Astrocyte of the cerebellum (primary cell): ENCODE results near the gene STOML1.

Source experiments
- DNase-seq: peaks from one replicate; pipeline ENCODE4 v3.0.0-alpha.2; 2011; ENCODE audit warnings: low read depth
- H3K4me3 ChIP-seq: 2 replicates; pipeline ENCODE4 v1.5.1; 2011; ENCODE audit warnings: mild to moderate bottlenecking, low read depth, low read length, moderate library complexity
- in situ Hi-C: cut with HindIII; loops from 2 replicates; pipeline ENCODE4 v1.10.0; 2017; ENCODE audit warnings: low sequenced_read_pairs
- TF ChIP-seq, protein P1 (sequence below): IDR thresholded peaks from 2 replicates; pipeline ENCODE4 v1.5.1; 2012; ENCODE audit warnings: low read length, low read depth, moderate library complexity, mild to moderate bottlenecking; ENCODE audit errors: missing control alignments

The STOML1 gene

DNA sequence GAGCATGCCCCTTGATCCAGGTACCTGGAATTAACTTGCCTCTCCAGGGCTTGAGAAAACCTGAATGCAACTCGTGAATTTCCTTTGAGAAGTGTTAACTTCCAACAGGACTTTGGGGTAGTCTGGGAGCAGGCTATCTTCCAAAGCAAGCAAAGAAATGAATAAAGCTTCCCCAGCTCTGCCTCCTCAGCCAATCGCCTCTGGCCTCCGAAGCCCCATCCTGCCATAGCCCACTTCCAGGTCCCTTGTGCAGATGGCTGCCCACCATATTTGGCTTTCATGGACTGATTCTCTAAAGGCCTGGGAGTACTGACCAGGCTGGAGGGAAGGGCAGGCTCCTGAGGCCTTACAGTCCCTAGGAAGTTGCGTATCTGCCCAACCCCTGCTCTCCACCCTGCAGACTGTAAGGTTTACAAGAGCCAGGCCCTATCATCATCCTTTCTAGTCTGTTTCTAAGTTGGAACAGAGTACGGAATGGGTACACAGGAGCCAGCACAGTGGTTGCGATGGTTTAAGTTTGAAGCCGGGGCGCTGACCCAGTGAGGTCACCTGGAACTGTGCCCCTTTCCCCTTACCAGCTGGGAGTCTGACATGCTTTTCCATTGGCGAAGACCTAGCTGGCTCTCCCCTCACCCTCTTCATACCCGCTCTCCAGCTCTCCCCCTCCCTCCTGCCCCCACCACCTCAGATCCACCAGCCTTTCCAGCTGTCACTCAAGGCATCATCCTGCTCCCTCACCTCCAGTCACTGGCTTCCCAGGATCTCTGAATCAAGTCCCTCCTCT, 1.3 kb upstream of the STOML1 start:
- DNase-seq: no peak
- in situ Hi-C loops: loop anchor here (5.0 to 25.0 kb wide), 2 partner anchors 49 to 319 kb away; no protein-coding TSS in a partner anchor
- H3K4me3 ChIP-seq: peak overlapping the region; percentile 96
- TF ChIP-seq, protein P1, sequence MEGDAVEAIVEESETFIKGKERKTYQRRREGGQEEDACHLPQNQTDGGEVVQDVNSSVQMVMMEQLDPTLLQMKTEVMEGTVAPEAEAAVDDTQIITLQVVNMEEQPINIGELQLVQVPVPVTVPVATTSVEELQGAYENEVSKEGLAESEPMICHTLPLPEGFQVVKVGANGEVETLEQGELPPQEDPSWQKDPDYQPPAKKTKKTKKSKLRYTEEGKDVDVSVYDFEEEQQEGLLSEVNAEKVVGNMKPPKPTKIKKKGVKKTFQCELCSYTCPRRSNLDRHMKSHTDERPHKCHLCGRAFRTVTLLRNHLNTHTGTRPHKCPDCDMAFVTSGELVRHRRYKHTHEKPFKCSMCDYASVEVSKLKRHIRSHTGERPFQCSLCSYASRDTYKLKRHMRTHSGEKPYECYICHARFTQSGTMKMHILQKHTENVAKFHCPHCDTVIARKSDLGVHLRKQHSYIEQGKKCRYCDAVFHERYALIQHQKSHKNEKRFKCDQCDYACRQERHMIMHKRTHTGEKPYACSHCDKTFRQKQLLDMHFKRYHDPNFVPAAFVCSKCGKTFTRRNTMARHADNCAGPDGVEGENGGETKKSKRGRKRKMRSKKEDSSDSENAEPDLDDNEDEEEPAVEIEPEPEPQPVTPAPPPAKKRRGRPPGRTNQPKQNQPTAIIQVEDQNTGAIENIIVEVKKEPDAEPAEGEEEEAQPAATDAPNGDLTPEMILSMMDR: no peak

DNA sequence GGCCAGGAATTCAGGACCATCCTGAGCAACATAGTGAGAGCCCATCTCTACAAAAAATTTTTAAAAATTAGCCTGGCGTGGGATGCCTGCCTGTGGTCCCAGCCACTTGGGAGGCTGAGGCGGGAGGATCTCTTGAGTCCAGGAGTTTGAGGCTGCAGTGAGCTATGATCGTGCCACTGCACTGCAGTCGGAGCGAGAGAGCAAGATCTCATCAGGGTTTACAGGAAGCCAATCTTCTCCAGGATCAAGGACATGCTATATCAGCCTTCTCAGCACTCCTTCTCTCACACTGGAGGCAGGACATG, 451 bp upstream of the STOML1 start:
- TF ChIP-seq, protein P1: no peak
- DNase-seq: no peak
- in situ Hi-C loops: loop anchor here (5.0 to 25.0 kb wide), 2 partner anchors 50 to 320 kb away; no protein-coding TSS in a partner anchor
- H3K4me3 ChIP-seq: peak overlapping the region; percentile 68

DNA sequence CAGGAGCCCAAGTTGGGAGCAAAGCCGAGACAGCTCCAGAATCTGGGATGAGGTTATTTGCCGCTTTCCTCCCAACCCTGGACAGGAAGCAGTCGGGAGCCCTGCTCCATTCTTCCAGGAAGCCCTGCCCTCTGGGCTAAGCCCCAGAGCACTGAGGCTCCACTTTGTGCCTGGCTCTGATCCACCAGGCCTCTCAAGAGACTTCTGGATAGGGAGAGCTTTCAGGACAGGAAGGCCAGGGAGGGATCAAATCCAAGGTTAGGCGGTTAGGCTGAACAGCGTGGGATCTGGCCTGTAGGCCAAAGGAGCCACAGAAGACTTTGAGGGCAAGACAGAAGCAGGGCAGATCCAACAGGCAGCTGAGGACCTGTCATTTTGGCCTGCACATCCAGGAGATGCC, 835 bp downstream of the STOML1 start:
- no peak for DNase-seq
- in situ Hi-C loops: loop anchor here (5.0 to 25.0 kb wide), 2 partner anchors 51 to 321 kb away; no protein-coding TSS in a partner anchor
- TF ChIP-seq, protein P1: no peak
- H3K4me3 ChIP-seq: peak overlapping the region; percentile 68

DNA sequence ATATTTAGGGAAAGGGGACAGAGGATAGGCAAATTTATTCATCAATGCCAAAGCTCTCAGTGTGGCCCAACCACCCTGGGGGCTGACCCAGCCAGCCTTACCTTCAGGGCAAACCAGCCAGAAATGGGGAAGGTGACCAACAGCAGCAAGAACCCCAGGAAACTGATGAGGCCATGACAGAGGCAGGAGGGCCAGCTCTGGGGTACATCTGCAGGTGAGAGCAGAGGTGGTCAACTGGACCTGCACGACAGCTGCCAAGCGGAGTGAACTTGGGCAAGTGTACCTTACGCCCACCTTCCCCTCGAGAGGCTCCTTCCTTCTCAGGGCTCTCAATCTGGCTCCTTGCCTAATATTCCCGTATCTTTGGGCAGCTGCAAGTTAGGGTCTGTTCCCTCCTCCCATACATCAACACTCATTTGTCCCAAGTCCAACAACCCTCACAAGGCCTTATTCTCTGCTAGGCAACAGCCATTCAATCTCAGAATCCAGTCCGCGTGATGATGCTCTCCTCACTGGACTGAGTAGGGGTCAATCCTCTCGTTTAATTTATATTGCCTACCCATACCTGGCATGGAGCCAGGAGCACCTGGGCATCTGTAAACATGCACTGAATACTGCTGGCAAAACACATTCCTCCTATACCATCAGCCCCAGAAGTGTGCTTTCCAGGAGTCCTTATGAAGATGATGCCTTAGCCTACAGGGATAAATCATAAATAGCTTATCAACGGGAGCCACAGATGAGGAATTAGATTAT, 1.7 kb downstream of the STOML1 start:
- DNase-seq: no peak
- TF ChIP-seq, protein P1: no peak
- no peak overlapping the region for H3K4me3 ChIP-seq
- in situ Hi-C loops: loop anchor here (5.0 to 25.0 kb wide), 2 partner anchors 52 to 322 kb away; no protein-coding TSS in a partner anchor

DNA sequence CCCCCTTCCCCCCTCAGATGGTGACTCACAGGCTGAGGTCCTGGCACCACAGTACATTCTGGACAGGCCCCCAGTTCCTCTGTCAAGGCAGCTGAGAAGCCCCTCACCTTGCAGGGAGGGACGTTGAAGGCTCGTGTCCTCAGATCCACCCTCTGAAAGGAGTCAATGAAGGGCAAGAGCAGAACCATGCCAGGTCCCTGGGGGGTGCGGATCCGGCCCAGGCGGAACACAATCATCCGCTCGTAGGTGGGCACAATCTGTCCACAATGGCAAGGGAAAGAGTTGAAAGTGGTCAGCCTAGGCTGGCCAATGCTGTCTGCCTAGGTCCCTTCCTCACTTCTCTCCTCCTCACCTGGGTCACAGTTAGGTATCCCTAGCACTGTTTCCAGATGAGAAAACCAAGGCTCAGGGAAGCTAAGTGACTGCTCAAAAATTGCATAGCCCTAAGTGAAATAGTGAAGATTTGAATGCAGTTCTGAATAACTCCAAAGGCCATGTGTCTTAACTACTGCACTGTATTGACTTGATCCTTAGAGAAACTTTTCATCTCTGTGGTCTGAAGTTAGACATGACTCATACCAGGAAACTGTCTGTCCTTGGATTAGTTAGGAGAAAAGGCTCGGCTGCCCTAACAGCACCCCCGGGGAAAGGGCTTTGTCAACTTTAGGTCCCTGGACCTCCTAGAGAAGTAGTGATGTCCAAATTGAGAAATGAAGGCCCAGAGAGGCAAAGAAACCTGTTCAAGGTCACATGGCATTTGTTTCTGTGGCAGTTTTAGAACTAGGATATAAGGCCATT, 2.9 kb downstream of the STOML1 start:
- H3K4me3 ChIP-seq: no peak overlapping the region
- TF ChIP-seq, protein P1: no peak
- peak; percentile 60 for DNase-seq
- in situ Hi-C loops: loop anchor here (25.0 kb wide), 1 partner anchor 323 kb away; no protein-coding TSS in a partner anchor

DNA sequence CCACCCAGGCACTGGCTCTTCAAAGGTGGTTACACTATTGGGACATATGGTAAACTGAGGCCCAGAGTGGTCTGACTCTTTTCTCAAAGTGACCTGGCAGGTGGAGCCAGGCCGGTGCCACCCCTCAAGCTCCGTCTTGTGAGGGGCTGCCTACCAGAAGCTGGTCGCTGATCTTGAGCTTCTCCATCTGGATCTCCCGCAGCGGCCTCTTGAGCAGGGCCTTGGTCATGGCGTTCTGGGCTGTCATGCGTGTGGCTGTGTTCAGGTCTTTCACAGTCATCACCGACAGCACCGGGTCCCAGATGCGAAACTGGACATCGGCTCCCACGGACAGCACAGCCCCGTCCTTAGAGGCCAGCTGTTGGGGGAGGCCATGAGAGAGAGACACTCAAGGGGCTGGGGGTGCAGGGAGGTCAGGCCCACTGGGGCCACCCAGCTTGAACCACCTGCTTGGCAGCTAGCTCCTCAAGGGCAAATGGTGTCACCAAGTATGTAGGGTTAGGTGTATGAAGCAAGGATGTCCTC, 3.6 kb downstream of the STOML1 start:
- no peak for DNase-seq
- H3K4me3 ChIP-seq: no peak overlapping the region
- TF ChIP-seq, protein P1: no peak
- in situ Hi-C loops: loop anchor here (25.0 kb wide), 1 partner anchor 324 kb away; no protein-coding TSS in a partner anchor
